H9 (cell line): Measurements from ENCODE around the gene AMDHD2. TPM values are rescaled to one million over a fixed set of nuclear protein-coding genes. Genes with fewer than 3 reads are reported as not detected.

Experiments
- DNase-seq: peaks from one replicate; pipeline ENCODE4 v3.0.0-alpha.2; 2017
- H2AFZ ChIP-seq: one replicate; pipeline ENCODE4 v1.6.1; 2013; ENCODE audit warnings: mild to moderate bottlenecking, low read length, control low read depth, moderate library complexity
- H2AK5ac ChIP-seq: 2 replicates; pipeline ENCODE4 v1.6.1; 2013; ENCODE audit warnings: low read length, control low read depth, mixed read lengths; ENCODE audit not compliant: insufficient read length
- H2BK120ac ChIP-seq: one replicate; pipeline ENCODE4 v1.6.1; 2013; ENCODE audit warnings: low read depth, mild to moderate bottlenecking, low read length, control low read depth, inconsistent platforms; ENCODE audit not compliant: poor library complexity, severe bottlenecking
- H2BK12ac ChIP-seq: 2 replicates; pipeline ENCODE4 v1.6.1; 2013; ENCODE audit warnings: low read length, control low read depth, mixed read lengths, low read depth; ENCODE audit not compliant: insufficient read length
- H2BK15ac ChIP-seq: 2 replicates; pipeline ENCODE4 v1.6.1; 2013; ENCODE audit warnings: low read depth, low read length, control low read depth
- H2BK20ac ChIP-seq: one replicate; pipeline ENCODE4 v1.6.1; 2013; ENCODE audit warnings: low read depth, mild to moderate bottlenecking, low read length, control low read depth, inconsistent platforms; ENCODE audit not compliant: poor library complexity, severe bottlenecking
- H2BK5ac ChIP-seq: 2 replicates; pipeline ENCODE4 v1.6.1; 2013; ENCODE audit warnings: low read length, control low read depth, mixed read lengths; ENCODE audit not compliant: insufficient read length
- H3K14ac ChIP-seq: 2 replicates; pipeline ENCODE4 v1.6.1; 2013; ENCODE audit warnings: low read length, control low read depth; ENCODE audit not compliant: insufficient read depth
- H3K18ac ChIP-seq: 2 replicates; pipeline ENCODE4 v1.6.1; 2013; ENCODE audit warnings: low read depth, mild to moderate bottlenecking, mixed read lengths, low read length, control low read depth; ENCODE audit not compliant: insufficient read length
- H3K23ac ChIP-seq: 2 replicates; pipeline ENCODE4 v1.6.1; 2013; ENCODE audit warnings: low read length, control low read depth, mixed read lengths, low read depth; ENCODE audit not compliant: insufficient read length
- H3K23me2 ChIP-seq: 2 replicates; pipeline ENCODE4 v1.6.1; 2013; ENCODE audit warnings: low read depth, mild to moderate bottlenecking, mixed read lengths, low read length, control low read depth; ENCODE audit not compliant: insufficient read length, poor library complexity, severe bottlenecking
- H3K27ac ChIP-seq: 2 replicates; pipeline ENCODE4 v1.5.1; 2013; ENCODE audit warnings: low read length, control low read depth, mixed read lengths, low read depth; ENCODE audit not compliant: insufficient read length
- H3K27me3 ChIP-seq: 2 replicates; pipeline ENCODE4 v1.6.1; 2013; ENCODE audit warnings: low read length, control low read depth, inconsistent platforms; ENCODE audit not compliant: insufficient read depth
- H3K4ac ChIP-seq: 2 replicates; pipeline ENCODE4 v1.6.1; 2013; ENCODE audit warnings: low read depth, mild to moderate bottlenecking, control low read depth, inconsistent platforms, low read length, moderate library complexity
- H3K4me1 ChIP-seq: 2 replicates; pipeline ENCODE4 v1.6.1; 2013; ENCODE audit warnings: low read length, control low read depth, inconsistent platforms; ENCODE audit not compliant: insufficient read depth
- H3K4me2 ChIP-seq: 2 replicates; pipeline ENCODE4 v1.6.1; 2013; ENCODE audit warnings: low read length, control low read depth, mixed read lengths; ENCODE audit not compliant: insufficient read length, insufficient read depth
- H3K56ac ChIP-seq: 2 replicates; pipeline ENCODE4 v1.6.1; 2013; ENCODE audit warnings: low read depth, mild to moderate bottlenecking, mixed read lengths, low read length, control low read depth; ENCODE audit not compliant: insufficient read length
- H3K79me1 ChIP-seq: 2 replicates; pipeline ENCODE4 v1.6.1; 2013; ENCODE audit warnings: low read depth, mild to moderate bottlenecking, moderate library complexity, low read length, control low read depth, inconsistent platforms; ENCODE audit not compliant: insufficient read depth, poor library complexity, severe bottlenecking
- H3K79me2 ChIP-seq: 2 replicates; pipeline ENCODE4 v1.6.1; 2013; ENCODE audit warnings: low read length, control low read depth, inconsistent platforms; ENCODE audit not compliant: insufficient read depth
- H3K9ac ChIP-seq: 2 replicates; pipeline ENCODE4 v1.6.1; 2013; ENCODE audit warnings: low read length, control low read depth, mixed read lengths; ENCODE audit not compliant: insufficient read length; ENCODE audit errors: extremely low read depth
- H3K9me3 ChIP-seq: one replicate; pipeline ENCODE4 v1.6.1; 2013; ENCODE audit warnings: low read depth, low read length, inconsistent platforms; ENCODE audit not compliant: control insufficient read depth
- H3T11ph ChIP-seq: one replicate; pipeline ENCODE4 v1.6.1; 2013; ENCODE audit warnings: mild to moderate bottlenecking, low read length, control low read depth, inconsistent platforms
- H4K20me1 ChIP-seq: one replicate; pipeline ENCODE4 v1.6.1; 2013; ENCODE audit not compliant: control insufficient read depth, insufficient read length, insufficient read depth
- H4K5ac ChIP-seq: 2 replicates; pipeline ENCODE4 v1.6.1; 2013; ENCODE audit warnings: low read depth, mild to moderate bottlenecking, mixed read lengths, low read length, control low read depth; ENCODE audit not compliant: insufficient read length
- H4K8ac ChIP-seq: replicated peaks from 2 replicates; pipeline ENCODE4 v1.6.1; 2013; ENCODE audit warnings: low read length, control low read depth, mixed read lengths, low read depth; ENCODE audit not compliant: insufficient read length
- H4K91ac ChIP-seq: 2 replicates; pipeline ENCODE4 v1.6.1; 2013; ENCODE audit warnings: low read depth, mild to moderate bottlenecking, moderate library complexity, mixed read lengths, low read length, control low read depth; ENCODE audit not compliant: insufficient read length
- H3K27ac Mint-ChIP-seq, 3 experiments: 2 replicates in 2 of 3; 3 replicates in 1 of 3; pipeline ENCODE4 v1.8.0; 2020 to 2021; ENCODE audit warnings: mixed read lengths in 3 of 3, mild to moderate bottlenecking in 1 of 3, moderate library complexity in 1 of 3
- H3K27me3 Mint-ChIP-seq: 2 replicates; pipeline ENCODE4 v1.8.0; 2021; ENCODE audit warnings: low read depth, mild to moderate bottlenecking, moderate library complexity, mixed read lengths
- H3K36me3 Mint-ChIP-seq, 3 experiments: 2 replicates in 2 of 3; 3 replicates in 1 of 3; pipeline ENCODE4 v1.8.0; 2020 to 2021; ENCODE audit warnings: low read depth in 3 of 3, mixed read lengths in 3 of 3; ENCODE audit not compliant: insufficient read depth in 1 of 3
- H3K4me1 Mint-ChIP-seq, 2 experiments: 2 replicates each; pipeline ENCODE4 v1.8.0; 2020; ENCODE audit warnings: mixed read lengths in 2 of 2
- H3K4me3 Mint-ChIP-seq, 2 experiments: 2 replicates in 1 of 2; 3 replicates in 1 of 2; pipeline ENCODE4 v1.8.0; 2020 to 2021; ENCODE audit warnings: mild to moderate bottlenecking in 2 of 2, mixed read lengths in 2 of 2, moderate library complexity in 1 of 2
- H3K9me3 Mint-ChIP-seq, 2 experiments: 2 replicates in 1 of 2; 3 replicates in 1 of 2; pipeline ENCODE4 v1.8.0; 2020; ENCODE audit warnings: mild to moderate bottlenecking in 2 of 2, mixed read lengths in 2 of 2, moderate library complexity in 1 of 2
- WGBS: extraction: QIAGEN DNeasy Blood & Tissue Kit; methylation state at CpG from one replicate; pipeline ENCODE4 v1.1.7; 2013; ENCODE audit warnings: missing lambda C conversion rate, low lambda C conversion rate, mixed read lengths; ENCODE audit not compliant: insufficient read length; ENCODE audit errors: extremely low coverage; 5-methylcytosine and 5-hydroxymethylcytosine counted together
- total RNA-seq: library from RNA; stranded (reverse); gene quantifications from 2 replicates; pipeline ENCODE4 v1.2.1, GENCODE V29; 2021
- TF ChIP-seq, protein P1 (sequence below): fragments of 200-600 bp; sonication (generic); conservative IDR thresholded peaks from 3 replicates; pipeline ENCODE4 v1.8.0; 2021; ENCODE audit warnings: antibody characterized with exemption, mild to moderate bottlenecking

AMDHD2 gene
- total RNA-seq, 1 experiment from 2014 or later, result 61.5 TPM

DNA sequence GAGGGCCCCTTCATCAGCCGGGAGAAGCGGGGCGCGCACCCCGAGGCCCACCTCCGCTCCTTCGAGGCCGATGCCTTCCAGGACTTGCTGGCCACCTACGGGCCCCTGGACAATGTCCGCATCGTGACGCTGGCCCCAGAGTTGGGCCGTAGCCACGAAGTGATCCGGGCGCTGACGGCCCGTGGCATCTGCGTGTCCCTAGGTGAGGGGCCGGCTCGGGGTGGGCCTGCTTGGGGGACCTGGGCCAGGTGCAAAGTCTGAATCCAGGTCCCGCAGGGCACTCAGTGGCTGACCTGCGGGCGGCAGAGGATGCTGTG lies 7.6 kb downstream of the AMDHD2 start:
- no peak overlapping the region for H3K56ac ChIP-seq
- H4K91ac ChIP-seq, result no peak overlapping the region
- no peaks in the 10 kb centered on the region for H3K79me1 ChIP-seq
- H4K8ac ChIP-seq, result no peak overlapping the region
- peaks cover 8% of the 10 kb centered on the region for H3K23me2 ChIP-seq
- no peak overlapping the region for H3K9ac ChIP-seq
- WGBS, result no CpG with 5 or more reads among the region's 24 CpGs
- no peak overlapping the region for H3K14ac ChIP-seq
- no peaks in the 10 kb centered on the region for H3K27me3 Mint-ChIP-seq
- no peak overlapping the region for H3K23ac ChIP-seq
- H3K36me3 Mint-ChIP-seq, result peaks cover 5 to 47% (median 20%) of the 10 kb centered on the region in 3 experiments; a peak in 6 of 7 replicates
- no peak overlapping the region for H3K27ac ChIP-seq
- H2BK15ac ChIP-seq, result no peak overlapping the region
- no peak overlapping the region for H3K18ac ChIP-seq
- H3K79me2 ChIP-seq, result no peaks in the 10 kb centered on the region
- no peaks in the 10 kb centered on the region for H3K27me3 ChIP-seq
- no peak overlapping the region for H3K4me3 Mint-ChIP-seq
- no peak overlapping the region for H3T11ph ChIP-seq
- no peak overlapping the region for H3K4ac ChIP-seq
- no peak overlapping the region for H4K5ac ChIP-seq
- no peak overlapping the region for H2BK12ac ChIP-seq
- no peak for DNase-seq
- peaks cover 4 to 12% of the 10 kb centered on the region in 2 experiments for H3K4me1 Mint-ChIP-seq
- no peak overlapping the region for H3K27ac Mint-ChIP-seq
- no peak overlapping the region for H3K4me2 ChIP-seq
- no peak overlapping the region for H2AK5ac ChIP-seq
- no peaks in the 10 kb centered on the region for H3K4me1 ChIP-seq
- no peak overlapping the region for H2BK20ac ChIP-seq
- H3K9me3 ChIP-seq, result no peaks in the 10 kb centered on the region
- TF ChIP-seq, protein P1, sequence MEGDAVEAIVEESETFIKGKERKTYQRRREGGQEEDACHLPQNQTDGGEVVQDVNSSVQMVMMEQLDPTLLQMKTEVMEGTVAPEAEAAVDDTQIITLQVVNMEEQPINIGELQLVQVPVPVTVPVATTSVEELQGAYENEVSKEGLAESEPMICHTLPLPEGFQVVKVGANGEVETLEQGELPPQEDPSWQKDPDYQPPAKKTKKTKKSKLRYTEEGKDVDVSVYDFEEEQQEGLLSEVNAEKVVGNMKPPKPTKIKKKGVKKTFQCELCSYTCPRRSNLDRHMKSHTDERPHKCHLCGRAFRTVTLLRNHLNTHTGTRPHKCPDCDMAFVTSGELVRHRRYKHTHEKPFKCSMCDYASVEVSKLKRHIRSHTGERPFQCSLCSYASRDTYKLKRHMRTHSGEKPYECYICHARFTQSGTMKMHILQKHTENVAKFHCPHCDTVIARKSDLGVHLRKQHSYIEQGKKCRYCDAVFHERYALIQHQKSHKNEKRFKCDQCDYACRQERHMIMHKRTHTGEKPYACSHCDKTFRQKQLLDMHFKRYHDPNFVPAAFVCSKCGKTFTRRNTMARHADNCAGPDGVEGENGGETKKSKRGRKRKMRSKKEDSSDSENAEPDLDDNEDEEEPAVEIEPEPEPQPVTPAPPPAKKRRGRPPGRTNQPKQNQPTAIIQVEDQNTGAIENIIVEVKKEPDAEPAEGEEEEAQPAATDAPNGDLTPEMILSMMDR, result no peak
- H2AFZ ChIP-seq, result no peak overlapping the region
- no peak overlapping the region for H2BK120ac ChIP-seq
- no peak overlapping the region for H2BK5ac ChIP-seq
- H4K20me1 ChIP-seq, result no peaks in the 10 kb centered on the region
- no peaks in the 10 kb centered on the region for H3K9me3 Mint-ChIP-seq
